Tibial nerve (tissue), 4 donors: ENCODE measurements around the gene HMCN2.

Experiments
- EP300 ChIP-seq, 2 donors: sonication (generic); formaldehyde crosslinking; IDR thresholded peaks; one replicate each; pipeline ENCODE4 v1.6.1; 2017; ENCODE audit warnings: antibody characterized with exemption in 2 of 2, mild to moderate bottlenecking in 1 of 2
- POLR2A ChIP-seq, 2 donors: fragments of 450-650 bp; IDR thresholded peaks; one replicate each; pipeline ENCODE4 v1.6.1; 2017; ENCODE audit warnings: antibody characterized with exemption in 2 of 2, mild to moderate bottlenecking in 2 of 2, moderate library complexity in 2 of 2
- TF ChIP-seq, protein P1 (sequence below), 5 experiments: fragments of 200-600 bp in 3 of 5; fragments of 450-650 bp in 2 of 5; sonication (generic) in 3 of 5; IDR thresholded peaks; one replicate each; pipeline ENCODE4 v1.5.1; 2016 to 2019; ENCODE audit warnings: antibody characterized with exemption in 5 of 5, mild to moderate bottlenecking in 3 of 5, moderate library complexity in 2 of 5

DNA sequence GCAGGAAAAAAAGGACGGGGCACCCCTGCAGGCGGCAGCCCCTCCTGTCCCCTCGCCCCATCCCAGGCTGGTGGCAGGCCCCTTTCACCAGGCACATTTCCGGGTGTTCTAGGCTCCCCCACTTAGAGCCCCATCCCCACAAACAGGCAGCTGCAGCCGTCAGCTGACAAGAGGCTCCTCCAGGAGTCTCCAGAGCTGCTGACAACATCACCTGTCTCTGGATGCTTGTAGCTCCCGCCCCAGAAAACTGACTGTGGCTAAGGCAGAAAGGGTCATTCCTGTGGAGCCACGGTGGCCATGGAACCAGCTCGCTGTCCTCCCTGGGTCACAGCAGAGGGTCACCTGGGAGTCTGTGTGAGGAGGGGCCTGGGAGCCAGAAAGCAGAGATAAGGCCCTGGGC, 50.9 kb downstream of the HMCN2 start:
- TF ChIP-seq POLR2A (IDR thresholded peaks at IDR 0.05) = no peak
- TF ChIP-seq, protein P1, sequence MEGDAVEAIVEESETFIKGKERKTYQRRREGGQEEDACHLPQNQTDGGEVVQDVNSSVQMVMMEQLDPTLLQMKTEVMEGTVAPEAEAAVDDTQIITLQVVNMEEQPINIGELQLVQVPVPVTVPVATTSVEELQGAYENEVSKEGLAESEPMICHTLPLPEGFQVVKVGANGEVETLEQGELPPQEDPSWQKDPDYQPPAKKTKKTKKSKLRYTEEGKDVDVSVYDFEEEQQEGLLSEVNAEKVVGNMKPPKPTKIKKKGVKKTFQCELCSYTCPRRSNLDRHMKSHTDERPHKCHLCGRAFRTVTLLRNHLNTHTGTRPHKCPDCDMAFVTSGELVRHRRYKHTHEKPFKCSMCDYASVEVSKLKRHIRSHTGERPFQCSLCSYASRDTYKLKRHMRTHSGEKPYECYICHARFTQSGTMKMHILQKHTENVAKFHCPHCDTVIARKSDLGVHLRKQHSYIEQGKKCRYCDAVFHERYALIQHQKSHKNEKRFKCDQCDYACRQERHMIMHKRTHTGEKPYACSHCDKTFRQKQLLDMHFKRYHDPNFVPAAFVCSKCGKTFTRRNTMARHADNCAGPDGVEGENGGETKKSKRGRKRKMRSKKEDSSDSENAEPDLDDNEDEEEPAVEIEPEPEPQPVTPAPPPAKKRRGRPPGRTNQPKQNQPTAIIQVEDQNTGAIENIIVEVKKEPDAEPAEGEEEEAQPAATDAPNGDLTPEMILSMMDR (IDR thresholded peaks at IDR 0.05) = no peak
- TF ChIP-seq EP300 (IDR thresholded peaks at IDR 0.05) = no peak
